Posterior cingulate gyrus (tissue), 11 donors: ENCODE measurements around the gene GPR39.

ENCODE experiments used
- DNase-seq, 10 donors: peaks; one replicate each; pipeline versions ENCODE4 v3.0.0 to v3.0.0-alpha.2; 2020 to 2021; ENCODE audit warnings: mixed read lengths in 3 of 10
- intact Hi-C: fragments of 100-400 bp; cut with DNase I; formaldehyde crosslinking; loops from one replicate; pipeline ENCODE4 v1.15.1; 2023

The GPR39 gene

DNA sequence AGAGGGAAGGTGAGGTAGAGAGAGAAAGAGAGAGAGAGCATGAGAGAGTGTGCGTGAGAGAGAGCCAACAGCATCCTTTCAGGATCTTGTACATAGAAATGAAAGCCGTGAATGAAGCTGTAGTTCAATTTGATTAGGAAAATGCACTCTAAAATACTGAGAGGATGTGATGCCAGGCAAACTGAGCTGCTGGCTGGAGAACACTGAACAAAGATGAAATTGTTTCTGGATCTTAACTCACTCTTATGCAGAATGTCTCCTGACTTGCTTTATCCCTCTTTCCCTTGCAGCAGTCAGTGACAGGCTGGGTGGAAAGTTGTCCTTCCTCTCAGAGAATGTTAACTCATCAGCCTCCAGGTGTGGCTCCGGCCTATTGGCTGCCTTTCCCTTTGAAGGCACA lies 242.7 kb downstream of the GPR39 start:
- DNase-seq = no peak

DNA sequence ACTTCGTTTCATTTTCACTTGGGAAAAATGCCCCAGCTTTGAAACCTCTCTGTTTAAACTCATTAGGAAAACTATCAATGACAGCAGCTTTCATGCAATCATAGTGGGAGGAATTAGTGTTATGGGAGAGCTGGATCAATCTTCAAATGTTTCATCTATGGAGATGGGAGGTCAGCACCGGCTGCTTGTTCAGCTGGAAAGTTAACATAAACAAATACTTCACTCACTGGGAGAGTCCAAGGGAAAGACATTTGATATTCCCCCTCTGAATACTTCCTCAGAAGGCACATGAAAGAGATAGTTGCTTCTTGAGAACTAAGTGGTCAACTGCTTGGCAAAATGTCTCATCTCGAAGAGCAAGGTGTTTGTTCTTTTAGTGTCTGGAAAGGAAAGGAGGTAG lies 246.1 kb downstream of the GPR39 start:
- intact Hi-C loops = no loop called here
- no peak for DNase-seq

More for the DNA sequence above, 242.7 kb downstream of the GPR39 start:
- intact Hi-C loops = no loop called here

DNA sequence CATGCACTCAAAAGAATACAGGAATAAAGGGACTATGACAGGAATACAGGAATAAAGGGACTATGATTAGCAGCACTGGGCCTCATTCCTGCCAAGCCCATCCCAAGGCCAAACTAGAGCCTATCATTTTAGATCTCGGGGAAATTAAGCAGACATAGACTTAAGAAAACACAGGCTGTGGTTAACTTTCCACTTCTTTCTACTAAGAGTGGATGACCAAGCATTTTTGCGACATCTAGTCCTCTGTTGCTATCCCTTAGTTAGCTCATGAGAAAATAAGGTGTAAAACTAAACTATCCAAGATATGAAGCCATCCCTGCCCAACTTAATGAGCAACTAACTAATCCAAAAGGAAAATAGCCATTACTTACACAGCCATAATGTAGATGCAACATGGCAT lies 247.5 kb downstream of the GPR39 start:
- no peak for DNase-seq
- intact Hi-C loops = no loop called here

DNA sequence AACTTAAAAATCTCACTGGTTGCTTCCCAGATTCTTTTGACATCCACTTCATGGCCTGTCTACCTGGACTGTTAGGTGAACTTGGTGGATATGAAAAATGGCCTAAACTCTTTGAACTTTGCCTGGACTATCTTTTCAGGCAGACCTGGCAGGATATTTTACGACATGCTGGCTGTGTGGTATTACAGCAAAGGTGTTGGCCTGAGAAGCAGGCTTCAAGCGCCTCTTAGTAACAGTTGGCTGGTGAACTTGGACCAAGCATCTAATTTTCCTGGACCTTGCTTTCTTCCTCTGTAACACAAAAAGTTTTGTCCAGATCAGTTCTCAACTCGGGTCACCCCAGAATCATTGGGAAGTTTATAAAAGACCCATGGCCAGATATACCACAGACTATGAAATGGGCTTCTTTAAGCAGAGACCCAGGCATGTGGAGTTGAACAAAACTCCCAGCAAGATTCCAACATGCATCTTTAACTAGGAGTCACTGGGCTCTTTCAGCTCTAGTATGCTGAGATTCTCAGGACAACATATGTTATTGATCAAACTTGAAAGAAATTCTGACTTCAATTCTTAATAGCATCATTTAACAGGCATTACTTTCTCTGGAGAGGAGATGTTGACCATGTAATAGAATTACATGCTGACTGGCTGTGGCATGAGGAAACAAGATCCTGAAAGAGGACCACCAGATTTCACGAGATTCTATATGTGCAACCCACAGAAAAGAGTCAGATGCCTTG lies 249.0 kb downstream of the GPR39 start:
- intact Hi-C loops = no loop called here
- no peak for DNase-seq

DNA sequence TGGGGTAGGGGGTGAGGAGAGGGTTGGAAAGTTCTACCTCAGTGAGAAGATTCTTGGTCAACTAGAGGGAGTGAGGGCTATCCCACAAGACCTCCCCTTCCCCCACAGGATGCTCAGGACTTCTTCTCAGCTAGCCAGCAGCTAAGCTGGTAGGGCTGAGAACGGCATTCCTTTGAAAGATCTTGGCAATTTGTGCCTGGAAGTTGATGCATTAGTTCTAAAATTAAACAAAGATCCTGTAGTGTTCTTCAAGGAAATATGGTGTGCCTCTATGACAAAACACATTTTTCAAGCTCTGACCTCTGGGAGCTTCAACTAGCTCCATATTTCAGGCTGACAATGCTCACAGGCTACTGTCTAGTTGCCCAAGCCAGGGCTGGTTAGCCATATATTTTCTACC lies 251.1 kb downstream of the GPR39 start:
- no peak for DNase-seq

DNA sequence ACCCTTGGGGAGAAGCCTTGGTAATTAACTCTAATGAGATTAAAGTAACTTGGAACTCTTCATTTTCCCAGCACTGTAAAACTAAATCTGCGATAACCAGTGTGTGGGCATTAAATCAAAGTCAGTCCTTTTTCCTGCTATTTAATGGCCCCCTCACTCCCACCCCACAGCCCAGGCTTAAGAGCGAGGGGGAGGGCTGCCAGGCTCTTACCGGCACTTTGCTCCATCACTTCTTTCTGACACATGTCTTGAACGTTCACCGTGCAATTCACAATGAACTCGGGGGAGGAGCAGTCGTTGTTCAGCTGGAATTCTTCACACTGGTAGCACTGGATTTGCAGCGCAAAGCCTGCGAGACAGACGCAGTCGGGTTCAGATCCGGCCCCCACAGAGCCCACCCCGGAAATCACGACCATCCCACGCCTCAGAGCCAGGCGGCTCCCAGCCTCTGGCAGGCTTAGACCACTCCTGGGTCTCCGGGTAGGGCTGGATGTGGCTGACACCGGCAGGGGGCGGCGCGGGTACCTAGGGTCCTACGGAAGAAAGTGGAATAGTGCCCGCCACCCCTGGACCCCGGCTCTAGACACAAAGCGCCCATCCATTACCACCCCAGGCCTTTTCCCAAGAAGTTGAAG lies 251.7 kb downstream of the GPR39 start:
- peak in 5 of 10 donors; percentile 13 to 86 (median 77) for DNase-seq
- intact Hi-C loops = no loop called here

More for the DNA sequence above, 251.1 kb downstream of the GPR39 start:
- intact Hi-C loops = no loop called here

DNA sequence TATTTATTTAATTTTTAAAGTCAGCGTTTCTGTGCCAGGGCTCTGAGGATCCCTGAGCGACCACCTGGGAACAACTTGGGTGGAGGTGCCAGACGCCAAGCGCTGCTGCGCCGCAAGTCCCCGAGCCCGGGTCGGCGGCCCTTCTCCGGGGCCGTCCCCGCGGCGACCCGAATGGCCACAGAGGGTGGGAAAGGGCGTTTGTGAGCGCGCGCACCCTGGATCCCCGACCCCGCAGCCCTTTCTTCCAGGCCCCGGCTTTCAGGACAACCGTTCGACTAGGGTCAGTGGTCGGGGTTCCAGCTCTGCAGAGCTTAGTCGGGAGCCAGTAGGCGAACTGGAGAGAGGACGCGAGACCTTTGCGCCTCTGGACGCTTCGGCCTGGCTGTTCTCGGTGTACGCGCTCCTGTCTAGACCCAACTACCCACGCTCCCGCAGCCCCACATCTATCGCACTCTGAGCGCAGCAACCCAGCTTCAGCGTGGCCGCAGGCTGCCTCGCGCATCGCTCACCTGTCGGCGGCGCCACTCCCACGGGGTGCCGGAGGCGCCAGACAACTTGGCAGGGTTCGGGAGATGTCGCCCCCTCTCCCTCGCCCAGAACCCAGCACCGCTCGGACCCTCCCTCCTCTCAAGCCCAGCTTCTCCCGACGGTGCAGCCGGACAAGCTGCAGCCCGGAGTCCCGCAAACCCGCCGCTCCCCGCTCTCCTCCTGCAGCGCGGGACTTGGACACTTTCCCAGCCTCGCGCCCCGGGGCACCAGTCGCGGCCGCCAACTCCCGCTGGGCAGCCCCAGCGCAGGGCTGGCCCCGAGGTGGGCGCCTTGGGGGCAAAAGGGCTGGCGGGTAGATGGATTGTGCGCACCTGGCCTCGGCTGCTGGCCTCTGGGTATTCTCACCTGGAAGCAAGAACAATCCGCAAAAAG lies 252.6 kb downstream of the GPR39 start:
- intact Hi-C loops = no loop called here
- DNase-seq = peak in 5 of 10 donors; percentile 9 to 86 (median 23)

DNA sequence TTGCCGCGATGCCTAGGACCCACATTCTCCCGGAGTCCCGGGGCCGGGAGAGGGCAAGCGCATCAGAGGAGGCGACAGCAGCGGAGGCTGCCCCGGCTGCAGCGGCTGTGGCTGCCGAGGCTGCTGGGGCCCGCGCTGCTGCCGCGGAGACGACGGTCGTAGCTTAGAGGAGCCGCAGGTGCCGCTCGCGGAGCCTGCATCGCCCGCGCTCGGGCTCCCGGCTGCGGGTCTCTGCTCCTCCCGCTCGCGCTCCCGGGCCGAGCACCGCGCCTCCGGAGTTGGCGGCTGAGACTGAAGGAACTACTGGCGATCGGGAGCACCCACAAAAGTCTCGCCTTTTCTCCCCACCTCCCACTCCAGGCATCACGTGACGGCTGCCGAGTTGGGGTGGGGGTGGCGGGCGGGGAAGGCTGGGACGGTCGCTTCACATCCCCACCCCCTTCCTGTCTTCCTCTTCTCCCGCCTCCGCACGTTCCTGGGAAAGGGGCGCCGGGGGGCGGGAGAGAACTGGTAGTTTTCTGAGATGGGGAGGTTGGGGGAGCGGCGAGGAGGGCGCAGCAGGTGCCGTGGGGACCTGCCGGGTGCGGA lies 253.4 kb downstream of the GPR39 start, which contains the start of gene LYPD1:
Gene LYPD1 (minus strand): TSS at position 298 of the 588 bp plus-strand sequence. CDS start 273 bp downstream, at position 25.
- peak in 9 of 10 donors; percentile 18 to 86 (median 34) for DNase-seq
- intact Hi-C loops = loop anchor here (10.0 kb wide), 1 partner anchor 895 kb away; the partner anchor contains the start of gene NCKAP5

DNA sequence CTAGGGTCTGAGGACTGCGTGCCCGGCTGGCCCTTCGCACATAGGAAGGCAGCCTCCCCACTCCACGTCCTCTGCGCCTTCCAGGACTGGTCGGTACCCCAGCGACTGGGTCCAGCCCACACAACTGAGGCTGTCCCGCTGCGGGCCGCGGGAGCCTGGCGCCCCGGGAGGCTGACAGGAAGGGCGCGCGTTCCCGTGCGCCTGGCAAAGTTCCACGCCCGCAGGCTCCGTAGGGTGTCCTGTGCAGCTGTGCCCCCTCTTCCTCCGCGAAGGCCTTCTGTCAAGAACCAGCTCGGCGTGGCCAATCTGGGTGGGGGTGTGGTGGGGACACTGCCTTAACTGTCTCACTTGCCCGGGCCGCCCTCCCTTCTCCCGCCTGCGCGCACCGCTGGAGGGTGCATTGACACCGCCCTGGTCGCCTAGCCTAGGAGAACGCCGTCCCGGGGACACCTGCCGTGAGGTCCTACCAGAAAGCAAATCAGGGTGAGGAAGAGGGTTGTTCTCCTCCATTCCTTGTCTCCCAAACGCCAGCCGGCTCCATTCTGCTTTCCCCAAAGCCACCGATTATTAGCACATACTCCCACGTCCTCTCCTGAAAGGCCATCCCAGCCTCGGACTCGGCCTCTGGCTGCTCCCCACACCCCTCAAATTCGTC lies 254.0 kb downstream of the GPR39 start:
- intact Hi-C loops = loop anchor here (10.0 kb wide), 1 partner anchor 894 kb away; the partner anchor contains the start of gene NCKAP5
- peak in 9 of 10 donors; percentile 18 to 90 (median 45) for DNase-seq

DNA sequence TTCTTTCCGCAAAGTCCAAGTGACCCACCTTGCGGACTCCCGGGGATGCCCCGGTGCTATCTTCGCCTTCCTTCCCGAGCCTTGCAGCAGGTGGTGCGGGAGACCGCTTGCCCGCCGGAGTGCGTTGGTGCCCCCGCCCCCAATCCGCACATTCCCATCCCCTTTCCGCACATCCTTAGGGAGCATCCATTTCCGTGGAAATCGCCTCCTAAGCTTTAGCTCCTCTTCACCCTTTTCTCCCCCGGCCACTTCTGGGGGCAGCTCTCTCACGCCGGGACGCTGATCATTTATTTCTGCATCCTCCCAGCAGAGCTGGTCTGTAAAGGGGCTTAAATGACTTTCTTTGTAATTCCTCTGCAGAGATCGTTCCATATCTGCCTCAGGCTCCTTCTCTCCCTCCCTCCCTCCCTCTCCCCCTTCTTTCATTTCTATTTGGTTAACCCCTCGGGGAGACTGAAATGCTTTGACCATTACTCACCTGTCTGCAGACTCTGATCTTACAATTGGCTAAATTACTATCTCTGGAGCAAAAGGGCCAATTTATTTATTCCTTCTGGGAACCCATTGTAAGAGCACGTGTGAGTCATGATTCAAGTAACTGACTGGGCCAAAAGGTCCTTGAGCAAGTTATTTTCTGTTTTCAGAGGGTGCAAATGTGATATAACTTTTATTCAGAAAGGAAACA lies 254.7 kb downstream of the GPR39 start:
- DNase-seq = peak in 4 of 10 donors; percentile 14 to 77 (median 26)
- intact Hi-C loops = loop anchor here (10.0 kb wide), 1 partner anchor 894 kb away; the partner anchor contains the start of gene NCKAP5

DNA sequence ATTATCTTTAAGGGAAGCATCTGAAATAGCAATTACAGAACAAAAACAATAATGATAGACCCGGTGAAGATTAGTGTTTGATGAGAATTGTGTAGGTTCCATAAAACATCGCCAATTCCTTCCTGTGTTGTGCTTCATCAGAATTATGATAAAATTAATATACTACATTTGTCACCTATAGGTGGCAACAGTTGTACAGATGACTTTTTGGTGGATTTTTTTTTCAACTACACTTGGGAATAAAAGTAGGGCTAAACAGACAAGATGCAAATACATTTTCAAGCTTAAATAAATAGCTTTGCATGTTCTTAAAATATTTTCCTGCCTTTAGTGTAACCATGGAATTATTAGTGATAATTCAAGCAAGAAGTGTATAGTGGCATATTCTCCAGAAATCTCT lies 260.4 kb downstream of the GPR39 start:
- intact Hi-C loops = loop anchor here (5.0 to 10.0 kb wide), 2 partner anchors 495 to 888 kb away; partner anchors contain the start of gene NCKAP5
- no peak for DNase-seq

DNA sequence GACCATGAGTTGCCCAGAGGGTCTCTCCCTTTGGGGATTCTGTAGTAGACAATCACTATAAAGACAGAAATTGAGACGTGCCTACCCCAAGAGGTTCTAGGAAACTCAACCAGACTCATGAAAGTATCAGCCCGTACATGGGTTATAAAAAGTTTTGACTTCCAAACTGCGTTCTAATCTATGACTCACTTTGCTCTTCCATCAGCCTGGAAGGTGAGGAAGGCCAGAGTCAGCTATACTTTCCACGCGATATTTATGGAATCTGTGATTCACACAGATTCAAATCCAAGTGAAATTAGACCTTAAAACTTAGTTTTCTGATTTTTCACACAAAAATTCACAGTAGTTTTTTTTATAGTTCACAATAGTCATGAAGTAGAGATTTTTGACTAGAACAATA lies 261.1 kb downstream of the GPR39 start:
- intact Hi-C loops = loop anchor here (5.0 to 10.0 kb wide), 2 partner anchors 495 to 887 kb away; partner anchors contain the start of gene NCKAP5
- no peak for DNase-seq

DNA sequence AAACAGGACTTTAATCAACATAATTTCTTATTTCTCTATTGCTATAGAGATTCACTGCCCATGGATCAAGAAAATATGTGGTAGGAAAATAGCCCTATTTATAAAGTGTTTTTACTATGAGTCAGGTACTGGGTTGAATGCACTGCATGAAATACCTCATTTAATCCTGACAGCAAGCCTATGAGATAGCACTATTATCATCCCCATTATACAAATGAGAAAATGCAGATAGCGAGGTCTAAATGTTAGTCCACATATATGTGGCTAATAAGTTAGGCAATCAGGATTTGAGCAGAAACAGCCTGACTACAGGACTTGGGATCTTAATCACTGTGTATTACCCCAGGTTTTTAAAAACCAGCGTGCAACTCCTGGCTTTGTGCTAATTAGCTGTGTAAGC lies 261.9 kb downstream of the GPR39 start:
- no peak for DNase-seq
- intact Hi-C loops = loop anchor here (5.0 to 10.0 kb wide), 2 partner anchors 494 to 886 kb away; partner anchors contain the start of gene NCKAP5

DNA sequence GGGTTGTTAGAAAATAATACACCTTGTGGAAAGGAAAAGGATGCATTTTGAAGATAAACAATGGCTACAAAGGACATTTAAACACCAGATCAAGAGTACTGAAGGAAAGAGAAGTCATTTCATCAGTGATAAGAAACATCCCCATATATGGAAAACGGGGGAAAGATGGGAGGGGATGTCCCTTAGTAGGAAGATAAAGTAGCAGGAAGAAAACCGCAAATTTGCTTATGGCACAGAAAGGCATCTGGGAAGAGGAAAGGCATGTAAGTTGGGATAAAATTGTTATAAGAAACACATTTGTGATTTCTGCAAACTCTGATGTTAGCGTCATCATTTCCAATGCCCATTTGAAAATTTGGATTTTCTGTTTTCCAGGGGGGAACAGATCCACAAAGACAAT lies 263.9 kb downstream of the GPR39 start:
- no peak for DNase-seq
- intact Hi-C loops = no loop called here

DNA sequence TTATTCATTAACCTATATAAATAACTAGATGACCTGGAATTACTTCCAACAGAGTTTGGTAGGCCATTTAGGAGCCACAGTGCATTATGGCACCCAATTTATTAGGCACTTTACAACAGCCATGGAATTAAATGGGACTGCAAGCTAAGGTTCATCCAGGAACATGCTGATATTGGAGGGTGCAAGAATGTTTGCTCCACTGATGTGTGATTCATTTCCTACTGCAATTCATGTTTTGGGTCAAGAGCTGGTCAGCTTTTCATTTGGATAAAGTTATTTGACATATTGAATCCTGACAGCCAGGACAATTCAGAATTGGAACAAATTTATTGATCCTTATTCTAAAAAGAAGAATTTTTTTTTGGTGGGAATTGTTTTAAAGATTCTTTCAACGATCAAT lies 265.2 kb downstream of the GPR39 start:
- intact Hi-C loops = no loop called here
- DNase-seq = no peak

DNA sequence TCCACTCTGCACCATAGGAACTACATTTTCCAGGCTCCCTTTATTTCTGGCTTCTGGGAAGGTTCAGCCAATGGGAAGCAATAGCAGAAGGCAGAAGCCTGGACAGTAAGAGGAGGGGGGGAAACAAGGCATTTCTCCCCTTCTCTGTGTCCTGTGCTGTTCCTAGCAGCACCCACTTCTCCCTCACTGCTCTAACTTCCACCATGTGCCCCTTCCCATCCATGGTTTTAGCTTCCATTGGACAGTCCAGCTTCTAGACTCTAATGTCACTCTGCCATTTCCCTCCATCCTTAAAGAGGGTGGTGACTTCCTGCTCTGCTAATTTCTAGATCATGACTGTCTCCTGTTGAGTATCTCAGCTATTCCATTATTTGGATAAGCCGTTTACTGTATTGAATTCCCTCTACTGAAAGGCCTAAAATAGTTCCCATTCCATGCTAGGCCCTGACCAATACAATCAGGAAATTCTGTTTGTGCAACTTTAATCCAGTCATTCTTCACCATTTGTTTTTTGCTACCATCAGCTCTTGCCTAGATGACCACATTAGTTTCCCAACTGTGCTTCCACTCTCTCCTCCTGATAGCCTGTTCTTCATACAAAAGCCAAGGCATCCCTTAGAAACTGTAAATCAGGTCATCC lies 274.2 kb downstream of the GPR39 start:
- intact Hi-C loops = no loop called here
- DNase-seq = no peak

DNA sequence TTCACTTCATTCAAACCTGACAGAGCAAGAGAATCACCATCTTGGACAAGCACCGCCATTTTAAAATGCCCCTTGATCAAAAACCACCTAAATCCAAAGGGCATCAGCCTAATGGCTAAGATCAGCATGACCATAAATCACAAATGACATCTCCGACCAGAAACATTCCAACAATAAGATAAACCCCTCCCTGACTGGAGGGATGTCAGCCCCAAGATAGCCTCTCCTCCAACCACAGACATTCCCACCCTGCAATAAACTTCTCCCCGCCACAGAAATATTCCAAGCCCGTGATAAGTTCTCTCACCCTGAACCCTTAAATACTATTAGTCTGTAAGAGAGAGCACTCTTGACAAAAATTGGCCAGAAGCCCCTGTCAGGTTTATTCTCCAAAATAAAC lies 275.0 kb downstream of the GPR39 start:
- intact Hi-C loops = no loop called here
- no peak for DNase-seq

DNA sequence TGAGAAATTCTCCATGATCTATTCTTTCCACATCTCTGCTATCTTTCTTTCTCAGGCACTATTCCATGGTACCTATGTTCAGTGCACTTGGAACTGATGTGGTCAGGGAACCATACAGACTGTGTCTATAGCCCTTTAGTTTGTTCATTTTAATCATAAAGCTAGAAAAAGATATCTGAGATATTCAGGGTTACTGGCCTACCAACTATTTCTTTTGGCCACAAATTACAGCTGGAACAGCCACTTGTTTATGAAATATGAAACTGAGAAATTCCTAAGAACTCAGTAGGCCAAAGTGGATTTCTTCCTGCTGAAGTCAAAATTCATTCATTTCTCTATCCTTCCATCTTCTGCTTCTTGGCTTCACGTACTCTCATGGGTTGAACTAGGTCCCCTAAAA lies 276.2 kb downstream of the GPR39 start:
- DNase-seq = no peak
- intact Hi-C loops = no loop called here
